HepG2 (cell line): ENCODE results near the gene CUL7. TPM values are rescaled to one million over a fixed set of nuclear protein-coding genes. Genes with fewer than 3 reads are reported as not detected.

Experiments used
- CENPX ChIP-seq: sonication (generic); formaldehyde crosslinking; IDR thresholded peaks from 2 replicates; pipeline ENCODE4 v1.9.0; 2021; ENCODE audit warnings: mild to moderate bottlenecking, missing genetic modification reagents, moderate library complexity
- FLYWCH1 ChIP-seq: sonication (generic); formaldehyde crosslinking; IDR thresholded peaks from 2 replicates; pipeline ENCODE4 v1.8.1; 2023; ENCODE audit warnings: mild to moderate bottlenecking, missing genetic modification reagents
- GATAD2A ChIP-seq: IDR thresholded peaks from 2 replicates; pipeline ENCODE4 v1.6.1; 2016
- HOXA5 ChIP-seq: sonication (generic); formaldehyde crosslinking; IDR thresholded peaks from 2 replicates; pipeline ENCODE4 v1.4.0; 2020; ENCODE audit warnings: missing genetic modification reagents
- JUN ChIP-seq: sonication (generic); formaldehyde crosslinking; IDR thresholded peaks from 2 replicates; pipeline ENCODE4 v1.4.0; 2020; ENCODE audit warnings: mild to moderate bottlenecking, missing genetic modification reagents
- MTF1 ChIP-seq: sonication (generic); formaldehyde crosslinking; IDR thresholded peaks from 2 replicates; pipeline ENCODE4 v1.5.0; 2020; ENCODE audit warnings: missing genetic modification reagents
- NONO ChIP-seq, 2 experiments: fragments of 450-650 bp in 1 of 2; sonication (generic) in 1 of 2; formaldehyde crosslinking in 1 of 2; IDR thresholded peaks in 1 of 2; conservative IDR thresholded peaks in 1 of 2; 2 replicates each; pipeline versions ENCODE4 v1.6.1 to v1.8.0; 2017 to 2022; ENCODE audit warnings: mild to moderate bottlenecking in 1 of 2, missing genetic modification reagents in 1 of 2, moderate library complexity in 1 of 2
- PAWR ChIP-seq: sonication (generic); formaldehyde crosslinking; IDR thresholded peaks from 2 replicates; pipeline ENCODE4 v1.4.0; 2020; ENCODE audit warnings: missing genetic modification reagents, mild to moderate bottlenecking, borderline replicate concordance
- PTBP1 ChIP-seq: fragments of 200-400 bp; formaldehyde crosslinking; IDR thresholded peaks from 2 replicates; pipeline ENCODE4 v1.6.1; 2018; ENCODE audit warnings: low read length, low read depth; ENCODE audit not compliant: poor library complexity, severe bottlenecking
- RFX5 ChIP-seq: IDR thresholded peaks from 2 replicates; pipeline ENCODE4 v1.6.1; 2011; ENCODE audit warnings: low read depth, low read length, improper control_type of control experiment
- UBTF ChIP-seq: sonication (generic); formaldehyde crosslinking; IDR thresholded peaks from 2 replicates; pipeline ENCODE4 v1.4.0; 2020; ENCODE audit warnings: mild to moderate bottlenecking, missing genetic modification reagents
- ZEB1 ChIP-seq: IDR thresholded peaks from 2 replicates; pipeline ENCODE4 v1.6.1; 2012; ENCODE audit warnings: mild to moderate bottlenecking, low read depth, inconsistent platforms; ENCODE audit not compliant: insufficient replicate concordance
- ZNF503 ChIP-seq: sonication (generic); formaldehyde crosslinking; IDR thresholded peaks from 2 replicates; pipeline ENCODE4 v1.4.0; 2020; ENCODE audit warnings: missing genetic modification reagents
- ZNF615 ChIP-seq: sonication (generic); formaldehyde crosslinking; IDR thresholded peaks from 2 replicates; pipeline ENCODE4 v1.5.0; 2020; ENCODE audit warnings: mild to moderate bottlenecking, missing genetic modification reagents, borderline replicate concordance
- polyA plus RNA-seq, 8 experiments: library from polyadenylated mRNA; depleted of rRNA in 3 of 8; stranded (reverse) in 7 of 8; unstranded in 1 of 8; fragments of >200 nt; fragmentation: Illumina TruSeq in 4 of 8; extraction: Trizol in 4 of 8; gene quantifications; 2 replicates each; pipeline versions ENCODE4 v1.2.1 to v1.2.3, GENCODE V29; 2011 to 2016; ENCODE audit warnings: low read depth in 4 of 8, missing spikeins in 1 of 8, mixed read lengths in 1 of 8; ENCODE audit not compliant: insufficient read depth in 1 of 8
- total RNA-seq, 5 experiments: library from RNA; depleted of rRNA; stranded (reverse); fragments of >200 nt; fragmentation: Illumina TruSeq; extraction: Trizol; gene quantifications; 2 replicates each; pipeline ENCODE4 v1.2.3, GENCODE V29; 2016; ENCODE audit warnings: low read depth in 1 of 5
- TF ChIP-seq, protein P1 (sequence below): sonication (generic); formaldehyde crosslinking; IDR thresholded peaks from 2 replicates; pipeline ENCODE4 v1.5.1; 2020; ENCODE audit warnings: missing genetic modification reagents, mild to moderate bottlenecking, borderline replicate concordance
- TF ChIP-seq, protein P2 (sequence below): sonication (generic); formaldehyde crosslinking; IDR thresholded peaks from 2 replicates; pipeline ENCODE4 v1.5.0; 2020; ENCODE audit warnings: mild to moderate bottlenecking, missing genetic modification reagents, borderline replicate concordance

CUL7 gene
- total and polyA plus RNA-seq, 2 of the 13 experiments (the other 11 are each of a cell fraction or from before 2014, with no cell fraction given): 32.0 to 60.7 TPM

DNA sequence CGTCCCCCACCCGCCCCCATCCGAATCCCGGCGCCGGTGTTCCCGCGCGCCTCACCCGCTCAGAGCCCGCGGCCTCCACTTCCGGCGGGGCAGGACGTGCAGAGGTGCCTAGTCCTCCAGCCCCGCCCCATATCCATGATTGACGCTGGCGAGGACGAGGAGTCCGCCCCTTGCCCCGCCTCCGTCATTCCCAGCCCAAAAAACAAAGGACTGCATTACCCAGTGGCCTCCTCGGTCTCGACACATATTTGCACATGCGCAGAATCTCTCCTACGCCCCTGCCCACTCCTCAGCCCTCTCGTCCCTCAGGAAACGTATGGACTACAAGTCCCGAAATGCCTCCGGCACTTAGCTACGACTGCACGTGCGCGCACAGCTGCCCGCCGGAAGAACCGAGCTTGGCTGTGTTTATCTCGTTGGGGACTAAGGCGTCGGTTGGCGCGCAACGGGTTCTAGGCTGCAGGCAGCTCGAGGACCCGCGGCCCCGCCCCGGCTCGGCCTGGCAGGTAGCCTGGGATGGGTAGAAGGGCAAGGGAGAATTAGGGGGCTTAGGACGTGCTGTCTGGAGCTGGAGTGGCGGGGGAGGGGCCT, 39.7 kb downstream of the CUL7 start, which contains the start of the genes KLHDC3 and MEA1 (continued):
- TF ChIP-seq, protein P1, sequence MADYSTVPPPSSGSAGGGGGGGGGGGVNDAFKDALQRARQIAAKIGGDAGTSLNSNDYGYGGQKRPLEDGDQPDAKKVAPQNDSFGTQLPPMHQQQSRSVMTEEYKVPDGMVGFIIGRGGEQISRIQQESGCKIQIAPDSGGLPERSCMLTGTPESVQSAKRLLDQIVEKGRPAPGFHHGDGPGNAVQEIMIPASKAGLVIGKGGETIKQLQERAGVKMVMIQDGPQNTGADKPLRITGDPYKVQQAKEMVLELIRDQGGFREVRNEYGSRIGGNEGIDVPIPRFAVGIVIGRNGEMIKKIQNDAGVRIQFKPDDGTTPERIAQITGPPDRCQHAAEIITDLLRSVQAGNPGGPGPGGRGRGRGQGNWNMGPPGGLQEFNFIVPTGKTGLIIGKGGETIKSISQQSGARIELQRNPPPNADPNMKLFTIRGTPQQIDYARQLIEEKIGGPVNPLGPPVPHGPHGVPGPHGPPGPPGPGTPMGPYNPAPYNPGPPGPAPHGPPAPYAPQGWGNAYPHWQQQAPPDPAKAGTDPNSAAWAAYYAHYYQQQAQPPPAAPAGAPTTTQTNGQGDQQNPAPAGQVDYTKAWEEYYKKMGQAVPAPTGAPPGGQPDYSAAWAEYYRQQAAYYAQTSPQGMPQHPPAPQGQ: no peak
- no peak for TF ChIP-seq CENPX (CRISPR knock-in tag)
- TF ChIP-seq JUN (CRISPR knock-in tag): peak; percentile 30; the same call in 1 of the 2 replicates
- no peak for TF ChIP-seq HOXA5 (CRISPR knock-in tag)
- TF ChIP-seq ZNF615 (CRISPR knock-in tag): no peak
- TF ChIP-seq UBTF (CRISPR knock-in tag): no peak; the same call in none of the 2 replicates
- TF ChIP-seq ZNF503 (CRISPR knock-in tag): no peak
- TF ChIP-seq, protein P2, sequence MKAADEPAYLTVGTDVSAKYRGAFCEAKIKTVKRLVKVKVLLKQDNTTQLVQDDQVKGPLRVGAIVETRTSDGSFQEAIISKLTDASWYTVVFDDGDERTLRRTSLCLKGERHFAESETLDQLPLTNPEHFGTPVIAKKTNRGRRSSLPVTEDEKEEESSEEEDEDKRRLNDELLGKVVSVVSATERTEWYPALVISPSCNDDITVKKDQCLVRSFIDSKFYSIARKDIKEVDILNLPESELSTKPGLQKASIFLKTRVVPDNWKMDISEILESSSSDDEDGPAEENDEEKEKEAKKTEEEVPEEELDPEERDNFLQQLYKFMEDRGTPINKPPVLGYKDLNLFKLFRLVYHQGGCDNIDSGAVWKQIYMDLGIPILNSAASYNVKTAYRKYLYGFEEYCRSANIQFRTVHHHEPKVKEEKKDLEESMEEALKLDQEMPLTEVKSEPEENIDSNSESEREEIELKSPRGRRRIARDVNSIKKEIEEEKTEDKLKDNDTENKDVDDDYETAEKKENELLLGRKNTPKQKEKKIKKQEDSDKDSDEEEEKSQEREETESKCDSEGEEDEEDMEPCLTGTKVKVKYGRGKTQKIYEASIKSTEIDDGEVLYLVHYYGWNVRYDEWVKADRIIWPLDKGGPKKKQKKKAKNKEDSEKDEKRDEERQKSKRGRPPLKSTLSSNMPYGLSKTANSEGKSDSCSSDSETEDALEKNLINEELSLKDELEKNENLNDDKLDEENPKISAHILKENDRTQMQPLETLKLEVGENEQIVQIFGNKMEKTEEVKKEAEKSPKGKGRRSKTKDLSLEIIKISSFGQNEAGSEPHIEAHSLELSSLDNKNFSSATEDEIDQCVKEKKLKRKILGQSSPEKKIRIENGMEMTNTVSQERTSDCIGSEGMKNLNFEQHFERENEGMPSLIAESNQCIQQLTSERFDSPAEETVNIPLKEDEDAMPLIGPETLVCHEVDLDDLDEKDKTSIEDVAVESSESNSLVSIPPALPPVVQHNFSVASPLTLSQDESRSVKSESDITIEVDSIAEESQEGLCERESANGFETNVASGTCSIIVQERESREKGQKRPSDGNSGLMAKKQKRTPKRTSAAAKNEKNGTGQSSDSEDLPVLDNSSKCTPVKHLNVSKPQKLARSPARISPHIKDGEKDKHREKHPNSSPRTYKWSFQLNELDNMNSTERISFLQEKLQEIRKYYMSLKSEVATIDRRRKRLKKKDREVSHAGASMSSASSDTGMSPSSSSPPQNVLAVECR (CRISPR knock-in tag): peak; percentile 94
- 0 out of 2 replicates have a peak, but pooled peaks have one; percentile 41 for TF ChIP-seq GATAD2A (CRISPR knock-in tag)
- no peak for TF ChIP-seq PAWR (CRISPR knock-in tag)
- TF ChIP-seq RFX5: peak; percentile 74; the same call in 1 of the 2 replicates
- no peak for TF ChIP-seq FLYWCH1
- no peak for TF ChIP-seq MTF1 (CRISPR knock-in tag)
- no peak for TF ChIP-seq ZEB1
- no peak for TF ChIP-seq PTBP1
- no peak for TF ChIP-seq NONO (IDR thresholded peaks at IDR 0.05)
- 0 out of 2 replicates have a peak, but pooled peaks have one; percentile 45 for TF ChIP-seq NONO (CRISPR knock-in tag; conservative IDR thresholded peaks at IDR 0.05)
